Cortex of kidney (tissue), 1 donor: ENCODE results near the gene STPG4.
"Not testable (repeated sequence)": the region's sequence is repeated elsewhere in the genome, so short reads cannot be mapped to it uniquely, and the experiment has no call there.

Experiments used
- DNase-seq: peaks from one replicate; lab custom pipeline; 2025; lab: John Stamatoyannopoulos, UW

The STPG4 gene

GRCh38 chr2:47126783-47127182 is 28.3 kb downstream of the STPG4 start:
- no peak for DNase-seq

DNA sequence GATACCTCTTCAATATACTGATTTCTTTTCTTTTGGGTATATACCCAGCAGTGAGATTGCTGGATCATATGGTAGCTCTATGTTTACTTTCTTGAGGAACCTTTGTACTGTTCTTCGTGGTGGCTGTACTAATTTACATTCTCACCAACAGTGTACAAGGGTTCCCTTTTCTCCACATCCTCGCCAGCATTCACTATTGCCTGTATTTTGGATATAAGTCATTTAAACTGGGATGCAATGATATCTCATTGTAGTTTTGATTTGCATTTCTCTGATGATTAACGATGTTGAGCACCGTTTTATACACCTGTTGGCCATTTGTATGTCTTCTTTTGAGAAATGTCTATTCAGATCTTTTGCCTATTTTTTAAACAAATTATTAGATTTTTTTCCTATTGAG is 30.4 kb downstream of the STPG4 start:
- DNase-seq: not testable (repeated sequence)

DNA sequence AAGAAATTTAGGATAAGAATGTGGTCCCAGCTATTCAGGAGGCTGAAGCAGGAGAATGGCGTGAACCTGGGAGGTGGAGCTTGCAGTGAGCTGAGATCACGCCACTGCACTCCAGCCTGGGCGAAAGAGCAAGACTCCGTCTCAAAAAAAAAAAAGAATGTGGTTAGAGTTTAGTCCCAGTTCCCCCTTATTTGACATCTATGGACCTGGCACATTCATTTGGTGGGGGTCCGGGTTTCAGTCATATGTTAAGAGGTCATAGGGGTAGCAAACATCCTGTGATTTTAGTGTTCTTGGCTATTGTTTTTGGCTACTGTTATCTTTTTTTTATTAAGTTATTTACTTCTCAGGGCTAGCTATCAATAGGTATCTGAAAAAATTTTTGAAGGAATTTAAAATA is 34.7 kb downstream of the STPG4 start:
- DNase-seq: not testable (repeated sequence)

- no peak for DNase-seq
Measured at GRCh38 chr2:47119001-47119400, 36.1 kb downstream of the STPG4 start.

DNA sequence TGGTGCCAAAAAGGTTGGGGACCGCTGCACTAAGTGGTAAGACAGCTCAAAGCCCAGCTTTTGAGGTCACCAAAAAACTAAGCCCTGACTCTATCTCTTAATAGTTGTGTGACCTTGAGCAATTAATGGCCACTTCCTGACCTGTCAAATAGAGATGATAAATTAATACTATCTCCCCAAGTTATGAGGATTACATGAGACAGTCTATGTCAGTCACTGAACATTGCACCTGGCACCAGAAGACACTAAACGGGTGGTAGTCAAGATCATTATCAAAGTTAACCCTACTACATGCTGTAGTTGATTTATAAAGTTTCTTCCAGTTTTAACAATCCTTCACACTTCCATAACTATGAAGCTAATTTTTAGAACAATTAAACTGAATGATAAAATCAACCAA is 36.5 kb downstream of the STPG4 start:
- DNase-seq: no peak

DNA sequence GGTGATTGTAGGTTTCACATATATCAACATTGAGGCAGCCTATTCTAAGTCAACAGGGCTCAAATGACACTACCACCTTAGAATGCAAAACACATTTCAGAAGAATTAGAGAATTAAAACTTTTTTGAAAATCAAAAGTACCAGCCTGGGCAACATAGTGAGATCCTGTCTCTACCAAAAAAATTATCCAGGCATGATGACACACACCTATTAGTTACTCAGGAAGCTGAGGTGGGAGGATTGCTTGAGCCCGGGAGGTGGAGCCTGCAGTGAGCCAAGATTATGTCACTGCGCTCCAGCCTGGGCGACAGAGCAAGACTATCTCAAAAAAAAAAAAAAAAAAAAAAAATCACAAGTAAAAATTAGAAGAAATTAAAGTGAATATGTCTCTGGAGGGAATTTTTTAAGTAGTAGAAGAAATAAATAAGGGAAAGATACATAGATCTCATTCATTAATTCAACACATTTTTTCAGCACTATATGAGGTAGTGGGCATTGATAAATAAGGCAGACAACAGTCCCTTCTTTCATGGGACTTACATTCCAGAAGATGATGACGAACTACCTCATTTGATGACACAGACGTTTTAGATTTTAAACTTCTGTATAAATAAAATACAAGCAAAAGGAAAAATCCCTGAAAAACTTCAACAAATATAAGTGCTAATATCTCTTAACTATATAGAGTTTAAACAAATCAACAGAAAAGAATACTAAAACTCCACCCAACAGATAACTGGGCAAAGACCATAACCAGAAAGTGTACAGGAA is 42.3 kb downstream of the STPG4 start:
- DNase-seq: no peak

- no peak for DNase-seq
Measured at GRCh38 chr2:47109680-47110079, 45.4 kb downstream of the STPG4 start.

- DNase-seq: no peak
Measured at GRCh38 chr2:47109007-47109375, 46.1 kb downstream of the STPG4 start.

DNA sequence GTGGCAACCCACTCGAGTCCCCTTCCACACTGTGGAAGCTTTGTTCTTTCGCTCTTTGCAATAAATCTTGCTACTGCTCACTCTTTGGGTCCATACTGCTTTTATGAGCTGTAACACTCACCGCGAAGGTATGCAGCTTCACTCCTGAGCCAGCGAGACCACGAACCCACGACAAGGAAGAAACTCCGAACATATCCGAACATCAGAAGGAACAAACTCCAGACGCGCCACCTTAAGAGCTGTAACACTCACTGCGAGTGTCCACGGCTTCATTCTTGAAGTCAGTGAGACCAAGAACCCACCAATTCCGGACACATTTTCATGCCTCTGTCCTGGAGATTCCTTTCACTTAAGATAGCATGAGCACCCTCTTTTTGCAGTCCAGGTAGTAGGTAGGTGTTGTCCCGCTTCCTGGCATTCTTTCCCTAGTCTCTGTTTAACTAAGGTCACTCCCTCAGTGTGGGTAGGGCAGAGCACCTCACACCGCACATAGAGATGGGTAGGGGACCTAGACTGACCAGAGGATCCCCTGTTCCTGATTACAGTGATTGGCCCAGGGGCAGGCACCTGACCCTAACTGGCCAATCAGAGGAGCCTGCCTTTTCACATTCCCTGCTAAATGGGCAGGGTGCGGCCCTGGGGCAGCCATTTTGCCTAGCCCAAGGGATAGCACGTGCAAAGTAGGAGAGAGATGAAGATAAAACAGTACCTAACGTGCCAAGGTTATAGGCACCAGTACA is 46.7 kb downstream of the STPG4 start:
- DNase-seq: not testable (repeated sequence)

DNA sequence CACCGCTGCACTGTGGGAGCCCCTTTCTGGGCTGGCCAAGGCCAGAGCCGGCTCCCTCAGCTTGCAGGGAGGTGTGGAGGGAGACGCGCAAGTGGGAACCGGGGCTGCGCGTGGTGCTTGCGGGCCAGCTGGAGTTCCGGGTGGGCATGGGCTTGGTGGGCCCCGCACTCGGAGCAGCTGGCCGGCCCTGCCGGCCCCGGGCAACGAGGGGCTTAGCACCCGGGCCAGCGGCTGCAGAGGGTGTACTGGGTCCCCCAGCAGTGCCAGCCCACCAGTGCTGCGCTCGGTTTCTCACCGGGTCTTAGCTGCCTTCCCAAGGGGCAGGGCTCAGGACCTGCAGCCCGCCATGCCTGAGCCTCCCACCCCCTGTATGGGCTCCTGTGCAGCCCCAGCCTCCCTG is 47.9 kb downstream of the STPG4 start:
- not testable (repeated sequence) for DNase-seq

- DNase-seq: not testable (repeated sequence)
Measured at GRCh38 chr2:47106231-47106630, 48.9 kb downstream of the STPG4 start.

- DNase-seq: not testable (repeated sequence)
Measured at GRCh38 chr2:47099712-47100111, 55.4 kb downstream of the STPG4 start.

DNA sequence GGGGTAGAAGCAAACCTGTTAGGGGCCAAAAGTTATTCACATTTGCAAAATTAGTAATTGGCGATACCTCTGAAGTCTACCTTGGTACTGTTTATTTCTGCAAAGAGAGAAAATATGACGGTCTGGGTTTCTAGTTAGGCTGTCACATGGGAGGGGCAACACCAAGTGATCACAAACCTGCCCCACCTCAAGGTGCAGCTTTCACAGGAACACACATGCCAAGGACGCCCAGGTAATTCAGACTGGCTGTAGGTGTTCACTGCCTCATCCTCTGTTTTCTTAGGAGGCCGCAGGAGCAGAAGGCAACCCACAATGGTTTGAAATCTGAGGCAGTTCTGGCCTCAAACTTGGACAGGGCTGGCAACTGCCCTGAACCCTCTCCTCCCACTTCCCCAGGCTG is 56.2 kb downstream of the STPG4 start:
- DNase-seq: no peak

DNA sequence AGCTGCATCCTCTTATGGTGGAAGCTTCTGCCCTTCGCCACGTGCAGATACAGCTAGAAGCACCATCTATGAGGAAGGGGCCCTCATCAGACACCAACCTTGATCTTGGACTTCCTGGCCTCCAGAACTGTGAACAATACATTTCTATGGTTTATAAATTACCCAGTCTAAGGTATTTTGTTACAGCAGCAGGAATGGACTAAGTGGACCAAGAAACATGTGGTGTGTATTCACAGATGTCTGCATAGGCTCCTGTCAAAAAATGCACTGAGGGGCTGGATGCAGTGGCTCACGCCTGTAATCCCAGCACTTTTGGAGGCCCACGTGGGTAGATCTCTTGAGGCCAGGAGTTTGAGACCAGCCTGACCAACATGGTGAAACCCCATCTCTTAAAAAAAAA is 57.5 kb downstream of the STPG4 start:
- DNase-seq: no peak

DNA sequence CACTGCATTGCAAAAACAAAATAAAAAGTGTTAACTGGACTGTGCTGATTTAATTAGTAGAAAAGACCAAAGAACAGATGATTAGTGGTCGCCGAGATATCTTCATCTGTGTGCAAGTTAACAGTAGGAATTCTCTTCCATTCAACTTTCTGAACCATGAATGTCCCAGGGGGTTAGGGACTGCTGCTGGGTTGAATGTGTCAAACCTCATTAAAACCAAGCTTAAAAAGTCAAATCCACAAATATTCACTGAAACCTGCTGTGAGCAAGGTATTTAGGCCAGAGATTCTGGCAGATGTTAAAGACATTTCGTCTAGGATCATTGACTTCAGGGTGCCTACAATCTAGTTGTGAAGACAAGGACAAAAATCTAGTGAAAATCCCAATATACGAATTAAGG is 58.7 kb downstream of the STPG4 start:
- DNase-seq: no peak

GRCh38 chr2:47095349-47096020 is 59.6 kb downstream of the STPG4 start:
- DNase-seq: no peak

- no peak for DNase-seq
Measured at GRCh38 chr2:47094511-47095142, 60.5 kb downstream of the STPG4 start.

- DNase-seq: no peak
Measured at GRCh38 chr2:47093626-47094025, 61.5 kb downstream of the STPG4 start.

- DNase-seq: no peak
Measured at GRCh38 chr2:47092465-47092864, 62.6 kb downstream of the STPG4 start.

DNA sequence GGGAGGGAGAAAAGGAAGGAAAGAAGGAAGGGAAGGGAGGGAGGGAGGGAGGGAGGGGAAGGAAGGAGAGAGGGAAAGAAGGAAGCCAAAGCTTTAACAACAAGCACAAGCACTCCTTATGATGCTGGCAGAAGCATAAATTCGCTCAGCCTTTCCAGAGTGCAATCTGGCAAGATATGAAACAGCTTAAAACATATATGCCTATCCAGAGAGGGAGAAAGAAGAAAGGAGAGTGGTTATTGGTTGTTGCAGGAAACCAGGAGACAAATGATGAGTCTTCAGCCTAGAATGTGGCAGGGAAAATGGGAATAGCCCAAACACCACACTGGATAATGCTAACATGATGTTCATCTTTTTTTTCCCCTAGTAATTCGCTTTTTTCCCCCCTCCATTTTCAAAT is 64.0 kb downstream of the STPG4 start:
- no peak for DNase-seq

- no peak for DNase-seq
Measured at GRCh38 chr2:47089083-47089464, 66.0 kb downstream of the STPG4 start.

GRCh38 chr2:47088371-47089082 is 66.6 kb downstream of the STPG4 start:
- DNase-seq: no peak
